H9 (cell line): Measurements from ENCODE around the gene ZBTB7A. TPM values are rescaled to one million over a fixed set of nuclear protein-coding genes. Genes with fewer than 3 reads are reported as not detected.

ENCODE experiments used
- DNase-seq: peaks from one replicate; pipeline ENCODE4 v3.0.0-alpha.2; 2017
- H2AFZ ChIP-seq: one replicate; pipeline ENCODE4 v1.6.1; 2013; ENCODE audit warnings: mild to moderate bottlenecking, low read length, control low read depth, moderate library complexity
- H2AK5ac ChIP-seq: 2 replicates; pipeline ENCODE4 v1.6.1; 2013; ENCODE audit warnings: low read length, control low read depth, mixed read lengths; ENCODE audit not compliant: insufficient read length
- H2BK120ac ChIP-seq: one replicate; pipeline ENCODE4 v1.6.1; 2013; ENCODE audit warnings: low read depth, mild to moderate bottlenecking, low read length, control low read depth, inconsistent platforms; ENCODE audit not compliant: poor library complexity, severe bottlenecking
- H2BK12ac ChIP-seq: 2 replicates; pipeline ENCODE4 v1.6.1; 2013; ENCODE audit warnings: low read length, control low read depth, mixed read lengths, low read depth; ENCODE audit not compliant: insufficient read length
- H2BK15ac ChIP-seq: 2 replicates; pipeline ENCODE4 v1.6.1; 2013; ENCODE audit warnings: low read depth, low read length, control low read depth
- H2BK20ac ChIP-seq: one replicate; pipeline ENCODE4 v1.6.1; 2013; ENCODE audit warnings: low read depth, mild to moderate bottlenecking, low read length, control low read depth, inconsistent platforms; ENCODE audit not compliant: poor library complexity, severe bottlenecking
- H2BK5ac ChIP-seq: 2 replicates; pipeline ENCODE4 v1.6.1; 2013; ENCODE audit warnings: low read length, control low read depth, mixed read lengths; ENCODE audit not compliant: insufficient read length
- H3K14ac ChIP-seq: 2 replicates; pipeline ENCODE4 v1.6.1; 2013; ENCODE audit warnings: low read length, control low read depth; ENCODE audit not compliant: insufficient read depth
- H3K18ac ChIP-seq: 2 replicates; pipeline ENCODE4 v1.6.1; 2013; ENCODE audit warnings: low read depth, mild to moderate bottlenecking, mixed read lengths, low read length, control low read depth; ENCODE audit not compliant: insufficient read length
- H3K23ac ChIP-seq: 2 replicates; pipeline ENCODE4 v1.6.1; 2013; ENCODE audit warnings: low read length, control low read depth, mixed read lengths, low read depth; ENCODE audit not compliant: insufficient read length
- H3K23me2 ChIP-seq: 2 replicates; pipeline ENCODE4 v1.6.1; 2013; ENCODE audit warnings: low read depth, mild to moderate bottlenecking, mixed read lengths, low read length, control low read depth; ENCODE audit not compliant: insufficient read length, poor library complexity, severe bottlenecking
- H3K27ac ChIP-seq: 2 replicates; pipeline ENCODE4 v1.5.1; 2013; ENCODE audit warnings: low read length, control low read depth, mixed read lengths, low read depth; ENCODE audit not compliant: insufficient read length
- H3K27me3 ChIP-seq: 2 replicates; pipeline ENCODE4 v1.6.1; 2013; ENCODE audit warnings: low read length, control low read depth, inconsistent platforms; ENCODE audit not compliant: insufficient read depth
- H3K4ac ChIP-seq: 2 replicates; pipeline ENCODE4 v1.6.1; 2013; ENCODE audit warnings: low read depth, mild to moderate bottlenecking, control low read depth, inconsistent platforms, low read length, moderate library complexity
- H3K4me1 ChIP-seq: 2 replicates; pipeline ENCODE4 v1.6.1; 2013; ENCODE audit warnings: low read length, control low read depth, inconsistent platforms; ENCODE audit not compliant: insufficient read depth
- H3K4me2 ChIP-seq: 2 replicates; pipeline ENCODE4 v1.6.1; 2013; ENCODE audit warnings: low read length, control low read depth, mixed read lengths; ENCODE audit not compliant: insufficient read length, insufficient read depth
- H3K56ac ChIP-seq: 2 replicates; pipeline ENCODE4 v1.6.1; 2013; ENCODE audit warnings: low read depth, mild to moderate bottlenecking, mixed read lengths, low read length, control low read depth; ENCODE audit not compliant: insufficient read length
- H3K79me1 ChIP-seq: 2 replicates; pipeline ENCODE4 v1.6.1; 2013; ENCODE audit warnings: low read depth, mild to moderate bottlenecking, moderate library complexity, low read length, control low read depth, inconsistent platforms; ENCODE audit not compliant: insufficient read depth, poor library complexity, severe bottlenecking
- H3K79me2 ChIP-seq: 2 replicates; pipeline ENCODE4 v1.6.1; 2013; ENCODE audit warnings: low read length, control low read depth, inconsistent platforms; ENCODE audit not compliant: insufficient read depth
- H3K9ac ChIP-seq: 2 replicates; pipeline ENCODE4 v1.6.1; 2013; ENCODE audit warnings: low read length, control low read depth, mixed read lengths; ENCODE audit not compliant: insufficient read length; ENCODE audit errors: extremely low read depth
- H3K9me3 ChIP-seq: one replicate; pipeline ENCODE4 v1.6.1; 2013; ENCODE audit warnings: low read depth, low read length, inconsistent platforms; ENCODE audit not compliant: control insufficient read depth
- H3T11ph ChIP-seq: one replicate; pipeline ENCODE4 v1.6.1; 2013; ENCODE audit warnings: mild to moderate bottlenecking, low read length, control low read depth, inconsistent platforms
- H4K20me1 ChIP-seq: one replicate; pipeline ENCODE4 v1.6.1; 2013; ENCODE audit not compliant: control insufficient read depth, insufficient read length, insufficient read depth
- H4K5ac ChIP-seq: 2 replicates; pipeline ENCODE4 v1.6.1; 2013; ENCODE audit warnings: low read depth, mild to moderate bottlenecking, mixed read lengths, low read length, control low read depth; ENCODE audit not compliant: insufficient read length
- H4K8ac ChIP-seq: replicated peaks from 2 replicates; pipeline ENCODE4 v1.6.1; 2013; ENCODE audit warnings: low read length, control low read depth, mixed read lengths, low read depth; ENCODE audit not compliant: insufficient read length
- H4K91ac ChIP-seq: 2 replicates; pipeline ENCODE4 v1.6.1; 2013; ENCODE audit warnings: low read depth, mild to moderate bottlenecking, moderate library complexity, mixed read lengths, low read length, control low read depth; ENCODE audit not compliant: insufficient read length
- H3K27ac Mint-ChIP-seq, 3 experiments: 2 replicates in 2 of 3; 3 replicates in 1 of 3; pipeline ENCODE4 v1.8.0; 2020 to 2021; ENCODE audit warnings: mixed read lengths in 3 of 3, mild to moderate bottlenecking in 1 of 3, moderate library complexity in 1 of 3
- H3K27me3 Mint-ChIP-seq: 2 replicates; pipeline ENCODE4 v1.8.0; 2021; ENCODE audit warnings: low read depth, mild to moderate bottlenecking, moderate library complexity, mixed read lengths
- H3K36me3 Mint-ChIP-seq, 3 experiments: 2 replicates in 2 of 3; 3 replicates in 1 of 3; pipeline ENCODE4 v1.8.0; 2020 to 2021; ENCODE audit warnings: low read depth in 3 of 3, mixed read lengths in 3 of 3; ENCODE audit not compliant: insufficient read depth in 1 of 3
- H3K4me1 Mint-ChIP-seq, 2 experiments: 2 replicates each; pipeline ENCODE4 v1.8.0; 2020; ENCODE audit warnings: mixed read lengths in 2 of 2
- H3K4me3 Mint-ChIP-seq, 2 experiments: 2 replicates in 1 of 2; 3 replicates in 1 of 2; pipeline ENCODE4 v1.8.0; 2020 to 2021; ENCODE audit warnings: mild to moderate bottlenecking in 2 of 2, mixed read lengths in 2 of 2, moderate library complexity in 1 of 2
- H3K9me3 Mint-ChIP-seq, 2 experiments: 2 replicates in 1 of 2; 3 replicates in 1 of 2; pipeline ENCODE4 v1.8.0; 2020; ENCODE audit warnings: mild to moderate bottlenecking in 2 of 2, mixed read lengths in 2 of 2, moderate library complexity in 1 of 2
- WGBS: extraction: QIAGEN DNeasy Blood & Tissue Kit; methylation state at CpG from one replicate; pipeline ENCODE4 v1.1.7; 2013; ENCODE audit warnings: missing lambda C conversion rate, low lambda C conversion rate, mixed read lengths; ENCODE audit not compliant: insufficient read length; ENCODE audit errors: extremely low coverage; 5-methylcytosine and 5-hydroxymethylcytosine counted together
- total RNA-seq: library from RNA; stranded (reverse); gene quantifications from 2 replicates; pipeline ENCODE4 v1.2.1, GENCODE V29; 2021
- TF ChIP-seq, protein P1 (sequence below): fragments of 200-600 bp; sonication (generic); conservative IDR thresholded peaks from 3 replicates; pipeline ENCODE4 v1.8.0; 2021; ENCODE audit warnings: antibody characterized with exemption, mild to moderate bottlenecking

Gene ZBTB7A
- total RNA-seq, 1 experiment from 2014 or later, result 24.9 TPM

DNA sequence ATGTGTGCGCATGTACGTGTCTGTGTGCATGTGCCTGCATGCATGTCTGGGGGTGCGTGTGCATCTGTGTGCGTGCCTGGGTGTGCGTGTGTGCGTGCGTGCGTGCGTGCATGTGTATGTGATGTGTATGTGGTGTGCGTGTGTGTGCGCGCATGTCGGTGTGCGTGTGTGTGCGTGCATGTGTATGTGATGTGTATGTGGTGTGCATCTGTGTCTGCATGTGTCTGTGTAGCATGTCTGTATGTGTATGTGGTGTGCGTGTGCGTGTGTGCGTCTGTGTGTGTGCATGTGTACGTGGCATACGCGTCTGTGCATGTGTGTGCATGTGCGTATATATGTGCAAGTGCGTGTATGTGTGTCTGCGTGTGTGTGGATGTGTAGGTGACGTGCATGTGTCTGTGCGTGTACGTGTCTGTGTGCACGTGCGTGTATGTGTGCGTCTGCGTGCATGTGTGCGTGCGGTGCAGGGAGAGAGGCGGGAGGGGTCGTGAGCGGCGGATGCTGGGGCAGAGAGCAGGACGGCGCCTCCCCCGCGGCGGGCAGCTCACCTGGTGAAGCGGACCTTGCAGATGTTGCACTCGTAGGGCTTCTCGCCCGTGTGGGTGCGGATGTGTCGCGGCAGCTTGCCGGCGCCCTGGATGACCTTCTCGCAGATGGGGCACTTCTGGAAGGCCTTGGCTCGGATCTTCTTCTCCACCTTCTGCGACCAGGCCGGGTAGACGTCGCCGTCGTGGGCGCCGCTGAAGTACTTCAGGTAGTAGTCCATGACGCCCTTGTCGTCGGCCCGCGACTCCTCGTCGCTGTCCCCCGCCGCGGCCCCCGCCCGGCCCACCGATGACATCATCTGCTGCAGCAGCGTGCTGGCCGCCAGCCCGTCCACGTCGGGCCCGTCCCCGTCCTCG, 13.0 kb downstream of the ZBTB7A start:
- no peak overlapping the region for H3K4me2 ChIP-seq
- no peak overlapping the region for H3K56ac ChIP-seq
- no peak overlapping the region for H3K14ac ChIP-seq
- H3K27me3 Mint-ChIP-seq, result no peaks in the 10 kb centered on the region
- no peaks in the 10 kb centered on the region for H3K27me3 ChIP-seq
- TF ChIP-seq, protein P1, sequence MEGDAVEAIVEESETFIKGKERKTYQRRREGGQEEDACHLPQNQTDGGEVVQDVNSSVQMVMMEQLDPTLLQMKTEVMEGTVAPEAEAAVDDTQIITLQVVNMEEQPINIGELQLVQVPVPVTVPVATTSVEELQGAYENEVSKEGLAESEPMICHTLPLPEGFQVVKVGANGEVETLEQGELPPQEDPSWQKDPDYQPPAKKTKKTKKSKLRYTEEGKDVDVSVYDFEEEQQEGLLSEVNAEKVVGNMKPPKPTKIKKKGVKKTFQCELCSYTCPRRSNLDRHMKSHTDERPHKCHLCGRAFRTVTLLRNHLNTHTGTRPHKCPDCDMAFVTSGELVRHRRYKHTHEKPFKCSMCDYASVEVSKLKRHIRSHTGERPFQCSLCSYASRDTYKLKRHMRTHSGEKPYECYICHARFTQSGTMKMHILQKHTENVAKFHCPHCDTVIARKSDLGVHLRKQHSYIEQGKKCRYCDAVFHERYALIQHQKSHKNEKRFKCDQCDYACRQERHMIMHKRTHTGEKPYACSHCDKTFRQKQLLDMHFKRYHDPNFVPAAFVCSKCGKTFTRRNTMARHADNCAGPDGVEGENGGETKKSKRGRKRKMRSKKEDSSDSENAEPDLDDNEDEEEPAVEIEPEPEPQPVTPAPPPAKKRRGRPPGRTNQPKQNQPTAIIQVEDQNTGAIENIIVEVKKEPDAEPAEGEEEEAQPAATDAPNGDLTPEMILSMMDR, result no peak
- H4K91ac ChIP-seq, result no peak overlapping the region
- H3K9ac ChIP-seq, result no peak overlapping the region
- no peak overlapping the region for H2BK15ac ChIP-seq
- peaks cover 8% of the 10 kb centered on the region for H3K79me1 ChIP-seq
- no CpG with 5 or more reads among the region's 82 CpGs for WGBS
- no peak overlapping the region for H2BK20ac ChIP-seq
- H3K27ac ChIP-seq, result no peak overlapping the region
- H3T11ph ChIP-seq, result no peak overlapping the region
- H4K5ac ChIP-seq, result peak overlapping the region; percentile 43
- no peak overlapping the region for H2BK120ac ChIP-seq
- H3K4me3 Mint-ChIP-seq, result peak overlapping the region in 1 of 2 experiments; percentile 12; a peak in 2 of 5 replicates
- no peak overlapping the region for H3K23ac ChIP-seq
- H3K9me3 ChIP-seq, result no peaks in the 10 kb centered on the region
- no peak overlapping the region for H4K8ac ChIP-seq
- no peaks in the 10 kb centered on the region for H3K9me3 Mint-ChIP-seq
- peaks cover 4% of the 10 kb centered on the region for H4K20me1 ChIP-seq
- H3K23me2 ChIP-seq, result no peaks in the 10 kb centered on the region
- no peak overlapping the region for H2BK5ac ChIP-seq
- peaks cover 3 to 9% of the 10 kb centered on the region in 2 experiments for H3K4me1 Mint-ChIP-seq
- peaks cover 28 to 51% (median 48%) of the 10 kb centered on the region in 3 experiments for H3K36me3 Mint-ChIP-seq
- no peak overlapping the region for H2AFZ ChIP-seq
- no peaks in the 10 kb centered on the region; the same call in 1 of the 2 replicates for H3K4me1 ChIP-seq
- no peak for DNase-seq
- H2AK5ac ChIP-seq, result no peak overlapping the region
- H3K27ac Mint-ChIP-seq, result peak overlapping the region in 1 of 3 experiments; percentile 62; a peak in 3 of 7 replicates
- H3K79me2 ChIP-seq, result peaks cover 17% of the 10 kb centered on the region; the same call in 1 of the 2 replicates
- H3K4ac ChIP-seq, result no peak overlapping the region
- H2BK12ac ChIP-seq, result no peak overlapping the region
- no peak overlapping the region for H3K18ac ChIP-seq
